Stimulated activated CD4-positive, alpha-beta T cell treated with anti-CD3 and anti-CD28 coated beads, Interleukin-12 subunit alpha, Interleukin-12 subunit beta, amount 100 ng/mL, for 24 hours (primary cell): Measurements from ENCODE around the gene ROR1.

Experiments
- DNase-seq, 2 experiments: peaks; one replicate each; pipeline ENCODE4 v3.0.0-alpha.2; 2020; ENCODE audit warnings: low read depth in 2 of 2

Gene ROR1

GRCh38 chr1:63773815-63774616, at the start of gene ROR1:
TSS of gene ROR1 (plus strand) at chr1:63774017.
- peak; percentile 34 to 68 for DNase-seq

DNA sequence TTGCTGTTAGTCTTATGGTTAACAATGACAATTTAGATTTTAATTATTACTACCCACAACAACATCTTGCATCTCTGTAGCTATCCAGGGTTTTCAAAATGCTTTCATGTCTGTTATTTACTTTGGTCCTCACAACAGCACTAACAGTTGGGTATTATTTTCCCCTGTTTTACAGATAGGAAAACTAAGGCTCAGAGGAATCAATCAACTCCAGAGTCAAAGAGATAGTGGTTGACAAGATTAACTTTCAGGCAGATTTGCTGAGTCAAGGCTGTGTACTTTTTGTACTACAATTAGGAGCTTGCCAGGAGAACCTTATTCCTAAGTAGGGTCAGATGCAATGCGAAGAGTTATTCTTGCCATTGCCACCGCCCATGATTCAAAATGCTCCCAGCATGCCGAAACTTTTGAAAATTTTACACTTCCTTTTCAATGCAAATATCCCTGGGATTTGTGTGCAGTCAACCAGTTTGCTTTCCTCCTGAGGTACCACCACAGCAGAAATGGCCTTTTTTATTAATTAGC, 49.4 kb upstream of the ROR1 start:
- no peak for DNase-seq

- DNase-seq = no peak
Measured at GRCh38 chr1:63728611-63729226, 45.1 kb upstream of the ROR1 start.

- no peak for DNase-seq
Measured at GRCh38 chr1:63729227-63729620, 44.6 kb upstream of the ROR1 start.

- no peak for DNase-seq
Measured at GRCh38 chr1:63730211-63730610, 43.6 kb upstream of the ROR1 start.

DNA sequence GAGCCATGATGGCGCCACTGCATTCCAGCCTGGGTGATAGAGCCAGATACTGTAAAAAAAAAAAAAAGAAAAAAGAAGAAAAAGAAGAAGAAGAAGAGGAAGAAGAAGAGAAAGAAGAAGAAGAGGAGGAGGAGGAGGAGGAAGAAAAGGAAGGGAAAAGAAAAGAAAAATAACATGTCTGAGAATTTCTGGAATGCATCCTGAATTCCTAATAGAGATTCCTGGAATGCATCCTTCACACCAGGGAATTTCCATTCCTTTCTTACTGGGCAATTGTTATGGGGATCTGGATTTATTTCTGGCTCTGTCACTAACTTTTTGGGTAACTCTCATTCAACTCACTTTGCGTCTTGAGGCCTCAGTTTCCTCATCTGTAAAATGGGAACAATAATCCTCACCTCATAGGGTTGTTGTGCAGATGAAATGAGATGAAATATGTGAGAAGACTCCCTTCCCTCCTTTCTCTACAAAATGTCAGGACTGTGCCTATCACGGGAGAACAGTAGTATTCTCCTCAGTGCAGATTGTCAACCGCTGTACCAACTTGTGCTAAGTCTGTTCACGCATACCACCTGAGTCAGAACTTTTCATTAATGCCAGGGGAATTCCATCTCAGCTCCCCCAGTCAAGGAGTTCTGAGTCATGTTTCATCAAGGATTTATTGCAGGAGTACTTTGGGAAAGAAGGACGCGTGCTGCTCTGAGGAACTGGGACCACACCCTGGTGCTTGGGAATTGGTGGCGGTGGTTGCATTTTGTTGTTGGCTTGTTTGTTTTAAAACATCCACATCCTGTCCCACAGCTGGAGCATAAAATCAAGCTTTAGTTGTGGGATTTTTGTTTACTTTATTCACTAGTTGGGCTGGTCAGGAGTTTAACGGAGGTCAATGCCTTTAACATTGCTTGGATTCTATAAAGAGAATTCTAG, 42.4 kb upstream of the ROR1 start:
- no peak for DNase-seq

DNA sequence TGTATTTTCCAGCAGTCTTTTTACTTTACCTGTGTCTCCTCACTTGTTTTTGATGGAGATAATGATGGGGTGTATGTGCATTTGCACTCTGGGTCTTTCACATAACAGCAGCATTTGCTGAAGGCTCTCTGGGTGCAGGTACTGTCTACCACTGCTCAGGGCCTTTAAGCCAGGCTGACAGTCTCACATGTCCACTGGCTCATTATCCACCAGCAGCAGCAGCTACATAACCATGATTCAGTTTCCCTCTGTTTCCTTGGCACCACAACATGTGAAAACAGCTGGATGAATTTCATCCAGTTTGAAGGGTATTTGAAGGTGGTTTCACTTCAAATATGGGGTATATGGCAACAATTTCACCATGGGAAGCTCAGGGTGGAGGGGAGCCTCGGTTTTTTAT, 41.2 kb upstream of the ROR1 start:
- no peak for DNase-seq

DNA sequence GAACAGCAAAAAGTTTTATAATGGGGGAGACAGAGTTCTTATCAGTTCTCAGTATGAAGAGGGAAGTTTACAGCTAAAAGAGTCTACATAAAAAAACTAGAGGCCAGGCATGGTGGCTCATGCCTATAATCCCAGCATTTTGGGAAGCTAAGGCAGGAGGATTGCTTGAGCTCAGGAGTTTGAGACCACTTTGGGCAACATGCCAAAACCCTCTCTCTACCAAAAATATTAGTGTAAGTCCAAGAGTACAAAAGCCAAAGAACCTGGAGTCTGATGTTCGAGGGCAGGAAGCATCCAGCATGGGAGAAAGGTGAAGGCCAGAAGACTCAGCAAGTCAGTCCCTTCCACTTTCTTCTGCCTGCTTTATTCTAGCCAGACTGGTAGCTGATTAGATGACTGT, 35.0 kb upstream of the ROR1 start:
- no peak for DNase-seq

DNA sequence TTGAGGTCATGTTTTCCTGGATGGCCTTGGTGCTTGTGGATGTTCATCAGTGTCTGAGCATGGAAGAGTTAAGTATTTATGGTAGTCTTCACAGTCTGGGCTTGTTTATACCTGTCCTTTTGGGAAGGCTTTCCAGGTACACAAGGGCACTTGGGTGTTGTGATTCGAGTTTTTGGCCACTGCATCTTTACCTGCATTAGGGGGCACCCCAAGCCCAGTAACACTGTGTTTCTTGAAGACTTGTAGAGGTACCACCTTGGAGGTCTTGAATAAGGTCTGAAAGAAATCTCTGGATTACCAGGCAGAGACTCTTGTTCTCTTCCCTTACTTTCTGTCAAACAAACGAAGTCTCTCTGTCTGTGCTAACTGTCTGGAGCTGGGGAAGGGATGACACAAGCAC, 34.4 kb upstream of the ROR1 start:
- DNase-seq = no peak

- DNase-seq = no peak
Measured at GRCh38 chr1:63740432-63740831, 33.4 kb upstream of the ROR1 start.

DNA sequence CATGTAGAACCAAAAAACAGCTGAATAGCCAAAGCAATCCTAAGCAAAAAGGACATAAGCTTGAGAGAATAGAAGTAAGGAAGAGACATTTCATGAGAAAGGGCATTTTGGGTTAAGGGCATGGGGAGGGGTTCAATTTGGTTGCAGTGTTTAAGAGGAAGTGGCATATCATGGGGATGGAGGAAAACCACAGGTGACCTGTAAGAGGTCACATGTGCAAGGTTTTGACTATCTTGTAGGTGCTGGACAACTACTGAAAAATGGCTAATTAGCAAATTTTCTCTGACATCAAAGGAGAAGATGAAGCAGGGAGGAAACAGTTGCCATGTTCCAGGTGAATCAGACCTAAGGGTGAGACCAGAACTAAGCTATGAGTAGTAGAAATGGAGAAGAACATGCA, 31.3 kb upstream of the ROR1 start:
- no peak for DNase-seq

DNA sequence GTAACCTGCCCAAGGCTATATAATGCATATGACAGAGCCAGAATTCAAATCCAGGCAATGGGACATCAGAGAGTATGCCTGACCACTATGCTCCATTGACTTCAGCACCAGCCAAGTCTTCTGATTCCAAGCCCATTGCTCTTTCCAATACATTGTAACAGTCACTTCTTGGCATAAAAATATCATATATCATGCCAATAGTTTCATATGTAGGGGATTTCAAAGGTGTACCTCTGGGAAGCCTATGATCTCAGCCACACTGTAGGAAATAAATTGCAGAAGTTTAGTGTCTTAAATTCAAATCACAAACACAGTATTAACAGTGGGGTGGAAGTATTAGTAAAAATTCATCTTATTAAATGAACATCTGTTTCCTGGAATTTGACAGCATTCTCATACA, 30.0 kb upstream of the ROR1 start:
- DNase-seq = no peak

GRCh38 chr1:63746129-63746864, 27.5 kb upstream of the ROR1 start:
- DNase-seq = peak; percentile 10 to 23

- no peak for DNase-seq
Measured at GRCh38 chr1:63747445-63747844, 26.4 kb upstream of the ROR1 start.

DNA sequence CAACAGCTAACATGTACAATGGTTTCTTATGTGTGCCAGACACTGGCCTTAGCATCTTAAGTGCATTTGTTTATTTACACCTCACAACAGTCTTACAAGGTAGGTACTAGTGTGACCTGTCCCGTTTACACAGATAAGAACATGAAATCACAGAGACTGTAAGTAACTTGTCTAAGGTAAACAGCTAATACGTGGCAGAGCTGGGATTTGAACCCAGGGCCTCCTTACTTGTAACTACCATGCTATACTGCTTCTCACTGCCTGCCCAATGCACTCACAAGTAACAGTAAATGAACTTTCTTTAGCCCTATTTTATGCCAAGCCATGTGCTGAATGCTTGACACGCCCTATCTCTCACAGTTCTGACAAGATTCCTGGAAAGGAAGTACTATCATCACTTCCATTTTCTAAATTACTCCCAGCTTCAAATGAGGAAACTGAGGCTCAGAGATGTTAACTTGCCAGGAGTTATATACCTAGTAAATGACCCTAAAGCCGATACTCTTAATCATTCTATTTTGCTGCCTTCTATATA, 25.7 kb upstream of the ROR1 start:
- no peak for DNase-seq

DNA sequence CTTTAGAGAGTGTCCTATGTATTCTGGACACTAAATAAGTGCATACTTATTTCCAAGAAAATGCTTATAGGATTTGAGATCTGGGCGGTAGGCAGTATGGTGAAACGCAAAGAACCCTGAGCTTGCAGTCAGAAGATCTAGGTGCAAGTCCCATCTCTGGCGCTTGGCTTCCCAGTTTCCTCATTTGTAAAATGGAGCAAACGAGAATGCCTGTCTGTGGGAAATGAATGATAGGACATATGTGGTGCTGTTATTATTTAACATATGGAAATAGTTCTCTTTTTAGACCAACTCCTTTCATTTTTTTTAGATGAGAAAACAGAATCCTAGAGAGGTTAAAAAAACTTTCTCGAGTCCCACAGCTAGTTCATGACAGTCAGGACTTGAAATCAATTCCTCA, 25.2 kb upstream of the ROR1 start:
- DNase-seq = no peak

- no peak for DNase-seq
Measured at GRCh38 chr1:63750721-63751120, 23.1 kb upstream of the ROR1 start.

DNA sequence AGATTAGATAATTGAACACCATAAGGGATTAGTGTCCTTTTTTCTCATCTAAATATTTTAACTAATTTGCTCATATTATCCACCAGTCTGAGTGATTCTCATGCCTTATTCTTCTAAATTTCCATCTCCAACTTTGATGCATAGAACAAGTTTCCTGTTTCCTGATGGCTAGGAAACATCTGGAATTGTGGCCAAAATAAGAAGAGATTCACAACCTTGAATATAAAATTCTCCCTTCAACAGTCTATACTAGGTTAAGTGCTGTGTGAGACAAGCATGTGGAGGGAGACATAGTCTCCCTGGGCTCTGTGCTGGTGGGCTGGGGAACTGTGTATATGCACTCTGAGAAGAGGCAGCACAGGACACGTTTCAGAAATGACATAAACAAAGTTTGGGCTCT, 21.6 kb upstream of the ROR1 start:
- DNase-seq = no peak

DNA sequence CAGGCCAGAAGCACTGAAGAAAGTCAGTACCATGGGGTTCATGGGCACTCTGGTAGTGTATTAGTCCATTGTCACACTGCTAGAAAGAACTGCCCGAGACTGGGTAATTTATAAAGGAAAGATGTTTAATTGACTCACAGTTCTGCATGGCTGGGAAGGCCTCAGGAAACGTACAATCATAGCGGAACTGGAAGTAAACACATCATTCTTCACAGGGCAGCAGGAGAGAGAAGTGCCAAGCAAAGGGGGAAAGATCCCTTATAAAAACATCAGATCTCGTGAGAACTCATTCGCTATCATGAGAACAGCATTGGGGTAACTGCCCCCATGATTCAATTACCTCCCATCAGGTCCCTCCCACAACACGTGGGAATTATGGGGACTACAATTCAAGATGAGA, 20.2 kb upstream of the ROR1 start:
- no peak for DNase-seq

GRCh38 chr1:63756839-63757238, 17.0 kb upstream of the ROR1 start:
- no peak for DNase-seq

DNA sequence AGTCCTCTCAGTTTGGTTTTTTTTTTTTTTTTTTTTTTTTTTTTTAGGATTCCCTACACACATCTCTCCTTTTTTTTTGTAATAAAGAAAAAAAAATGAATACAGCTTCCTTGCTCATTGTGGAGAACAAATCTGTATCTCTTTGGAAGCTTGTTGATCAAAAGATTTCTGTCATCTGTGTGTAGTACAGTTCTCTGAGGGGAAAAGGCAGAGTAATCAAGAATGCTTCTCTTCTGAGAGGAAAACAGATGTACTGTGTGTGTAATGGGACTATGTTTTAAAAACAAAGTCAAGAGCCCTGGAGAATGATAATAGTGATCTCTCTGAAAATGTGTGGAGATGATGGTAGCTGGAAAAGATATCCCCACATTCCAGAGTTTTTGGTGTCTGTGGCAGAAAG, 16.5 kb upstream of the ROR1 start:
- no peak for DNase-seq
